ENCODE data around the gene ELOVL6. TPM values are rescaled to one million over a fixed set of nuclear protein-coding genes. Genes with fewer than 3 reads are reported as not detected.

The ELOVL6 gene
- total and polyA plus RNA-seq, 2 of the 4 experiments (the other 2 are of a cell fraction) = 17.9 to 19.0 TPM

DNA sequence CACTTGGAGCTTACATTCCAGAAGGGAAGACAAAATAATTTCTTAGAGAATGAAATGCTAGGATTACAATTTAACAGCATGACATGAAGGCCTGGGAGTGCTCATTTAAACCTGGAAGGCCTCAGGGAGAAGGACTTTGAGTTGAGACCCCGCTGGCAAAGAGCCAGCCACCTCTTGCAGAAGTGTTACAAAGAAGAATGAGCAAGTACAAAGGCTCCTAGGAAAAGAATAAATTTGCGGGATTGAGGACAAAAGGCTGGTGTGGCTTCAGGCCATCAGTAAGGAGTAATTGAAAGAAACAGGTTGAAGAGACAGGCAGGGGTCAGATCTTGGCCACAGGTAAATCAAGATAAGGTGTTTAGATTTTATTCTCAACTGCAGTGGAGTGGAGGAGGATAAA, 3.1 kb upstream of the ELOVL6 start:
- in situ Hi-C loops (cut with MboI; ENCODE audit: low sequenced_read_pairs) (loop anchor here (5.0 to 10.0 kb wide), 2 partner anchors 149 to 303 kb away; no protein-coding TSS in a partner anchor), intact Hi-C loops (cut with micrococcal nuclease) (no loop called here), dilution Hi-C loops (cut with HindIII; ENCODE audit: low sequenced_read_pairs, unreplicated experiment) (no loop called here)
- ATAC-seq (ENCODE audit: low read depth) (no peak), DNase-seq (no peak)
- Histone ChIP-seq H3K4me2 (ENCODE audit: low read depth, low read length) (no peak overlapping the region), H2AK9ac (replicated peaks; ENCODE audit: low read depth, low read length, poor library complexity) (no peak overlapping the region), H3K79me1 (ENCODE audit: low read depth in 1 of 2, low read length in 2 of 2) (peaks cover 9% of the 10 kb centered on the region in 2 experiments; a peak in 2 of 4 replicates), H3K27me3 (ENCODE audit: control insufficient read depth, insufficient read depth, low read length) (no peaks in the 10 kb centered on the region; the same call in 1 of the 2 replicates), H3K4me3 (ENCODE audit: insufficient read depth, low read depth, low read length) (no peak overlapping the region), H2AK5ac (ENCODE audit: low read depth, low read length) (no peak overlapping the region), H3K4me1 (ENCODE audit: control insufficient read depth, insufficient read depth, low read length) (no peaks in the 10 kb centered on the region), H3K14ac (replicated peaks; ENCODE audit: low read depth, low read length) (no peak overlapping the region), H3K27ac (ENCODE audit: insufficient read depth, low read length) (no peak overlapping the region), H2BK120ac (ENCODE audit: low read depth, low read length) (no peak overlapping the region), H3K9ac (ENCODE audit: low read depth, low read length) (no peak overlapping the region), H3K56ac (ENCODE audit: extremely low read depth, insufficient read depth, low read length) (no peak overlapping the region), H4K5ac (ENCODE audit: low read depth, low read length) (no peak overlapping the region), H2BK20ac (ENCODE audit: low read depth, low read length) (no peak overlapping the region), H2BK5ac (ENCODE audit: low read depth, low read length, poor library complexity, severe bottlenecking) (no peak overlapping the region), H2AFZ (replicated peaks; ENCODE audit: low read length, poor library complexity) (no peak overlapping the region), H3K9me3 (ENCODE audit: control insufficient read depth, insufficient read depth, low read length) (no peaks in the 10 kb centered on the region), H3K18ac (ENCODE audit: low read depth, low read length) (no peak overlapping the region), H3K36me3 (ENCODE audit: control insufficient read depth, insufficient read depth, low read length) (no peaks in the 10 kb centered on the region), H2BK15ac (ENCODE audit: low read depth, low read length) (no peak overlapping the region), H4K8ac (ENCODE audit: low read depth in 2 of 2, low read length in 2 of 2) (no peak overlapping the region), H3K23ac (ENCODE audit: low read depth, low read length) (no peak overlapping the region), H3K9me1 (ENCODE audit: insufficient read depth, low read length) (no peaks in the 10 kb centered on the region), H4K20me1 (ENCODE audit: insufficient read depth, low read length) (no peaks in the 10 kb centered on the region), H4K91ac (ENCODE audit: insufficient read depth, low read depth, low read length) (no peak overlapping the region), H3K4ac (ENCODE audit: low read depth, low read length) (no peak overlapping the region)
- ChIA-PET POLR2A (ENCODE audit: unreplicated experiment) (no interaction called here), CTCF (interaction anchor here (0.6 kb wide), 1 partner anchor 30 kb away, joined by 5 read pairs; no protein-coding TSS in a partner anchor)
- no CpG with 5 or more reads among the region's 2 CpGs for WGBS, 2 experiments (ENCODE audit: extremely low coverage in 2 of 2, insufficient read length in 1 of 2)
- no peak for TF ChIP-seq BHLHE40 (IDR thresholded peaks at IDR 0.05; ENCODE audit: low read depth, low read length)
- no peak for TF ChIP-seq CHD1 (IDR thresholded peaks at IDR 0.05; ENCODE audit: low read depth, low read length)
- no peak for TF ChIP-seq MAZ (IDR thresholded peaks at IDR 0.05; ENCODE audit: borderline replicate concordance, low read depth, low read length)
- TF ChIP-seq FOS (IDR thresholded peaks at IDR 0.05; ENCODE audit: low read depth, low read length) = no peak
- no peak for TF ChIP-seq POLR2A (IDR thresholded peaks at IDR 0.05; ENCODE audit: low read depth, low read length)
- no peak for TF ChIP-seq RFX5 (IDR thresholded peaks at IDR 0.05; ENCODE audit: low read depth, low read length)
- TF ChIP-seq MAFK (IDR thresholded peaks at IDR 0.05; ENCODE audit: low read depth, low read length) = no peak
- TF ChIP-seq NFE2L2 (IDR thresholded peaks at IDR 0.05; ENCODE audit: low read depth, low read length) = no peak
- TF ChIP-seq SMC3 (IDR thresholded peaks at IDR 0.05; ENCODE audit: low read depth, low read length) = no peak
- no peak for TF ChIP-seq CEBPB (IDR thresholded peaks at IDR 0.05; ENCODE audit: low read depth, low read length)
- no peak for TF ChIP-seq MXI1 (IDR thresholded peaks at IDR 0.05; ENCODE audit: borderline replicate concordance, low read depth, low read length)
- TF ChIP-seq, protein P1, sequence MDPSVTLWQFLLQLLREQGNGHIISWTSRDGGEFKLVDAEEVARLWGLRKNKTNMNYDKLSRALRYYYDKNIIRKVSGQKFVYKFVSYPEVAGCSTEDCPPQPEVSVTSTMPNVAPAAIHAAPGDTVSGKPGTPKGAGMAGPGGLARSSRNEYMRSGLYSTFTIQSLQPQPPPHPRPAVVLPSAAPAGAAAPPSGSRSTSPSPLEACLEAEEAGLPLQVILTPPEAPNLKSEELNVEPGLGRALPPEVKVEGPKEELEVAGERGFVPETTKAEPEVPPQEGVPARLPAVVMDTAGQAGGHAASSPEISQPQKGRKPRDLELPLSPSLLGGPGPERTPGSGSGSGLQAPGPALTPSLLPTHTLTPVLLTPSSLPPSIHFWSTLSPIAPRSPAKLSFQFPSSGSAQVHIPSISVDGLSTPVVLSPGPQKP (IDR thresholded peaks at IDR 0.05; ENCODE audit: borderline replicate concordance, low read depth, low read length) = no peak
- no peak for TF ChIP-seq RCOR1 (IDR thresholded peaks at IDR 0.05; ENCODE audit: insufficient replicate concordance, low read length)
- no peak for TF ChIP-seq RAD21 (IDR thresholded peaks at IDR 0.05; ENCODE audit: low read length)
- TF ChIP-seq, protein P2, sequence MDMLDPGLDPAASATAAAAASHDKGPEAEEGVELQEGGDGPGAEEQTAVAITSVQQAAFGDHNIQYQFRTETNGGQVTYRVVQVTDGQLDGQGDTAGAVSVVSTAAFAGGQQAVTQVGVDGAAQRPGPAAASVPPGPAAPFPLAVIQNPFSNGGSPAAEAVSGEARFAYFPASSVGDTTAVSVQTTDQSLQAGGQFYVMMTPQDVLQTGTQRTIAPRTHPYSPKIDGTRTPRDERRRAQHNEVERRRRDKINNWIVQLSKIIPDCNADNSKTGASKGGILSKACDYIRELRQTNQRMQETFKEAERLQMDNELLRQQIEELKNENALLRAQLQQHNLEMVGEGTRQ (IDR thresholded peaks at IDR 0.05; ENCODE audit: low read depth, low read length) = no peak
- TF ChIP-seq, protein P3, sequence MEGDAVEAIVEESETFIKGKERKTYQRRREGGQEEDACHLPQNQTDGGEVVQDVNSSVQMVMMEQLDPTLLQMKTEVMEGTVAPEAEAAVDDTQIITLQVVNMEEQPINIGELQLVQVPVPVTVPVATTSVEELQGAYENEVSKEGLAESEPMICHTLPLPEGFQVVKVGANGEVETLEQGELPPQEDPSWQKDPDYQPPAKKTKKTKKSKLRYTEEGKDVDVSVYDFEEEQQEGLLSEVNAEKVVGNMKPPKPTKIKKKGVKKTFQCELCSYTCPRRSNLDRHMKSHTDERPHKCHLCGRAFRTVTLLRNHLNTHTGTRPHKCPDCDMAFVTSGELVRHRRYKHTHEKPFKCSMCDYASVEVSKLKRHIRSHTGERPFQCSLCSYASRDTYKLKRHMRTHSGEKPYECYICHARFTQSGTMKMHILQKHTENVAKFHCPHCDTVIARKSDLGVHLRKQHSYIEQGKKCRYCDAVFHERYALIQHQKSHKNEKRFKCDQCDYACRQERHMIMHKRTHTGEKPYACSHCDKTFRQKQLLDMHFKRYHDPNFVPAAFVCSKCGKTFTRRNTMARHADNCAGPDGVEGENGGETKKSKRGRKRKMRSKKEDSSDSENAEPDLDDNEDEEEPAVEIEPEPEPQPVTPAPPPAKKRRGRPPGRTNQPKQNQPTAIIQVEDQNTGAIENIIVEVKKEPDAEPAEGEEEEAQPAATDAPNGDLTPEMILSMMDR (conservative IDR thresholded peaks at IDR 0.05; ENCODE audit: low read depth, low read length) = no peak
- BruUV-seq (replicated peaks) = no TSS peak
